AML-193 (cell line): ENCODE data around the gene MOGAT1.

Source experiments
- DNase-seq, 2 experiments: peaks; one replicate each; lab custom pipeline; 2025; lab: John Stamatoyannopoulos, UW

MOGAT1 gene

GRCh38 chr2:222671259-222672067, at the start of gene MOGAT1:
Gene MOGAT1 (plus strand): TSS chr2:222671658. CDS start chr2:222671786, 128 bp downstream.
- DNase-seq = no peak

GRCh38 chr2:222621893-222622292, 49.6 kb upstream of the MOGAT1 start:
- DNase-seq = no peak

GRCh38 chr2:222622910-222623309, 48.5 kb upstream of the MOGAT1 start:
- no peak for DNase-seq

- no peak for DNase-seq
These were observed 47.6 kb upstream of the MOGAT1 start for GRCh38 chr2:222623756-222624309.

- DNase-seq = no peak
These were observed 43.7 kb upstream of the MOGAT1 start for GRCh38 chr2:222627764-222628163.

- no peak for DNase-seq
These were observed 36.2 kb upstream of the MOGAT1 start for GRCh38 chr2:222635295-222635694.

- no peak for DNase-seq
These were observed 34.4 kb upstream of the MOGAT1 start for GRCh38 chr2:222637067-222637466.

GRCh38 chr2:222641336-222641735, 30.1 kb upstream of the MOGAT1 start:
- DNase-seq = no peak

GRCh38 chr2:222643134-222643533, 28.3 kb upstream of the MOGAT1 start:
- no peak for DNase-seq

- DNase-seq = no peak
These were observed 25.4 kb upstream of the MOGAT1 start for GRCh38 chr2:222646008-222646407.

GRCh38 chr2:222649801-222650200, 21.7 kb upstream of the MOGAT1 start:
- DNase-seq = no peak

GRCh38 chr2:222651718-222652418, 19.6 kb upstream of the MOGAT1 start:
- DNase-seq = no peak

GRCh38 chr2:222652491-222653255, 18.8 kb upstream of the MOGAT1 start:
- no peak for DNase-seq

- no peak for DNase-seq
These were observed 18.2 kb upstream of the MOGAT1 start for GRCh38 chr2:222653280-222653679.

- peak; percentile 84 to 89 for DNase-seq
These were observed 15.5 kb upstream of the MOGAT1 start, which contains the start of gene FARSB for GRCh38 chr2:222655787-222656525. Gene FARSB (minus strand): TSS chr2:222656092. CDS start chr2:222656073, 19 bp downstream.

GRCh38 chr2:222656526-222657446, 14.7 kb upstream of the MOGAT1 start:
- no peak for DNase-seq

GRCh38 chr2:222663479-222663878, 8.0 kb upstream of the MOGAT1 start:
- DNase-seq = peak; percentile 27 to 50

GRCh38 chr2:222668494-222669154, 2.8 kb upstream of the MOGAT1 start:
- DNase-seq = no peak

- no peak for DNase-seq
These were observed 2.1 kb upstream of the MOGAT1 start for GRCh38 chr2:222669353-222669752.
